Non-pigmented ciliary epithelial cell (primary cell): Measurements from ENCODE around the gene NTRK2.

ENCODE experiments used
- DNase-seq: peaks from one replicate; pipeline ENCODE4 v3.0.0-alpha.2; 2010; ENCODE audit warnings: low read depth

The NTRK2 gene

GRCh38 chr9:84681516-84682285 is 12.2 kb downstream of the NTRK2 start:
- no peak for DNase-seq

GRCh38 chr9:84686068-84686467 is 16.5 kb downstream of the NTRK2 start:
- no peak for DNase-seq

GRCh38 chr9:84688956-84689355 is 19.4 kb downstream of the NTRK2 start:
- no peak for DNase-seq

GRCh38 chr9:84691634-84692033 is 22.1 kb downstream of the NTRK2 start:
- no peak for DNase-seq

GRCh38 chr9:84694248-84694647 is 24.7 kb downstream of the NTRK2 start:
- DNase-seq: no peak

GRCh38 chr9:84697042-84697441 is 27.5 kb downstream of the NTRK2 start:
- DNase-seq: no peak

GRCh38 chr9:84697509-84698114 is 28.1 kb downstream of the NTRK2 start:
- no peak for DNase-seq

GRCh38 chr9:84698323-84698722 is 28.8 kb downstream of the NTRK2 start:
- DNase-seq: no peak

- DNase-seq: no peak
Measured at GRCh38 chr9:84699984-84700383, 30.5 kb downstream of the NTRK2 start.

GRCh38 chr9:84701801-84702200 is 32.3 kb downstream of the NTRK2 start:
- DNase-seq: no peak

GRCh38 chr9:84702471-84702870 is 32.9 kb downstream of the NTRK2 start:
- DNase-seq: no peak

- no peak for DNase-seq
Measured at GRCh38 chr9:84703793-84704192, 34.3 kb downstream of the NTRK2 start.

GRCh38 chr9:84705128-84705527 is 35.6 kb downstream of the NTRK2 start:
- no peak for DNase-seq

GRCh38 chr9:84708400-84708799 is 38.9 kb downstream of the NTRK2 start:
- no peak for DNase-seq

- no peak for DNase-seq
Measured at GRCh38 chr9:84709056-84709455, 39.5 kb downstream of the NTRK2 start.

- no peak for DNase-seq
Measured at GRCh38 chr9:84710701-84711397, 41.3 kb downstream of the NTRK2 start.

- no peak for DNase-seq
Measured at GRCh38 chr9:84711398-84711777, 41.9 kb downstream of the NTRK2 start.

- no peak for DNase-seq
Measured at GRCh38 chr9:84711936-84712335, 42.4 kb downstream of the NTRK2 start.

- DNase-seq: no peak
Measured at GRCh38 chr9:84716217-84716616, 46.7 kb downstream of the NTRK2 start.

GRCh38 chr9:84718476-84718875 is 48.9 kb downstream of the NTRK2 start:
- no peak for DNase-seq

GRCh38 chr9:84722388-84722989 is 53.0 kb downstream of the NTRK2 start:
- DNase-seq: no peak

- no peak for DNase-seq
Measured at GRCh38 chr9:84723426-84723825, 53.9 kb downstream of the NTRK2 start.

GRCh38 chr9:84731696-84732095 is 62.2 kb downstream of the NTRK2 start:
- DNase-seq: no peak
